ENCODE data around the gene CLIP4. TPM values are rescaled to one million over a fixed set of nuclear protein-coding genes. Genes with fewer than 3 reads are reported as not detected.
A peak's percentile ranks its signal among the peaks of the same experiment; 100 is the strongest.
"Not testable (repeated sequence)": the region's sequence is repeated elsewhere in the genome, so short reads cannot be mapped to it uniquely, and the experiment has no call there.

CLIP4 gene
- total RNA-seq, 1 donor, result 21.8 TPM

GRCh38 chr2:29100564-29100963 lies 14.7 kb upstream of the CLIP4 start:
- DNase-seq (ENCODE audit: low read depth in 2 of 3, low spot score in 2 of 3), result no peak

GRCh38 chr2:29104688-29105087 lies 10.5 kb upstream of the CLIP4 start:
- DNase-seq (ENCODE audit: low read depth in 2 of 3, low spot score in 2 of 3), result no peak

- no peak for DNase-seq (ENCODE audit: low read depth in 2 of 3, low spot score in 2 of 3)
Observed at GRCh38 chr2:29105375-29105774, 9.8 kb upstream of the CLIP4 start.

- DNase-seq (ENCODE audit: low read depth in 2 of 3, low spot score in 2 of 3), result no peak
Observed at GRCh38 chr2:29106256-29106655, 9.0 kb upstream of the CLIP4 start.

GRCh38 chr2:29106980-29107388 lies 8.2 kb upstream of the CLIP4 start:
- DNase-seq (ENCODE audit: low read depth in 2 of 3, low spot score in 2 of 3), result no peak

GRCh38 chr2:29107547-29107946 lies 7.7 kb upstream of the CLIP4 start:
- DNase-seq (ENCODE audit: low read depth in 2 of 3, low spot score in 2 of 3), result not testable (repeated sequence)

- DNase-seq (ENCODE audit: low read depth in 2 of 3, low spot score in 2 of 3), result no peak
Observed at GRCh38 chr2:29108225-29108624, 7.0 kb upstream of the CLIP4 start.

- DNase-seq (ENCODE audit: low read depth in 2 of 3, low spot score in 2 of 3), result no peak
Observed at GRCh38 chr2:29109246-29109645, 6.0 kb upstream of the CLIP4 start.

- DNase-seq (ENCODE audit: low read depth in 2 of 3, low spot score in 2 of 3), result no peak
Observed at GRCh38 chr2:29110916-29111535, 4.2 kb upstream of the CLIP4 start.

- no peak for DNase-seq (ENCODE audit: low read depth in 2 of 3, low spot score in 2 of 3)
Observed at GRCh38 chr2:29112379-29112778, 2.8 kb upstream of the CLIP4 start.

- DNase-seq (ENCODE audit: low read depth in 2 of 3, low spot score in 2 of 3), result no peak
Observed at GRCh38 chr2:29113027-29113686, 2.1 kb upstream of the CLIP4 start.

GRCh38 chr2:29113891-29114321 lies 1.3 kb upstream of the CLIP4 start:
- DNase-seq (ENCODE audit: low read depth in 2 of 3, low spot score in 2 of 3), result peak in 1 of 3 donors; percentile 68

- DNase-seq (ENCODE audit: low read depth in 2 of 3, low spot score in 2 of 3), result peak in 1 of 3 donors; percentile 7
Observed at GRCh38 chr2:29114586-29114945, 649 bp upstream of the CLIP4 start.

- DNase-seq (ENCODE audit: low read depth in 2 of 3, low spot score in 2 of 3), result peak; percentile 40 to 89 (median 68)
Observed at GRCh38 chr2:29115797-29116781, 874 bp downstream of the CLIP4 start.

- no peak for DNase-seq (ENCODE audit: low read depth in 2 of 3, low spot score in 2 of 3)
Observed at GRCh38 chr2:29117636-29118303, 2.6 kb downstream of the CLIP4 start.

- DNase-seq (ENCODE audit: low read depth in 2 of 3, low spot score in 2 of 3), result peak in 1 of 3 donors; percentile 7
Observed at GRCh38 chr2:29119211-29119610, 4.0 kb downstream of the CLIP4 start.

GRCh38 chr2:29120846-29121245 lies 5.6 kb downstream of the CLIP4 start:
- DNase-seq (ENCODE audit: low read depth in 2 of 3, low spot score in 2 of 3), result no peak

GRCh38 chr2:29123617-29124349 lies 8.6 kb downstream of the CLIP4 start:
- DNase-seq (ENCODE audit: low read depth in 2 of 3, low spot score in 2 of 3), result no peak

GRCh38 chr2:29124504-29124903 lies 9.3 kb downstream of the CLIP4 start:
- no peak for DNase-seq (ENCODE audit: low read depth in 2 of 3, low spot score in 2 of 3)
